Measurements from ENCODE around the gene COX17.

Gene COX17

GRCh38 chr3:119658994-119659393 is 18.2 kb downstream of the COX17 start:
- Histone ChIP-seq H3K4me3 (ENCODE audit: low read length) (no peak overlapping the region), H3K27ac (ENCODE audit: low read depth, low read length) (no peak overlapping the region), H3K27me3 (ENCODE audit: insufficient read depth, low read length) (no peaks in the 10 kb centered on the region), H3K36me3 (ENCODE audit: insufficient read depth, low read length) (no peaks in the 10 kb centered on the region), H3K9me3 (ENCODE audit: insufficient read depth, low read depth, low read length) (no peaks in the 10 kb centered on the region), H3K4me1 (ENCODE audit: insufficient read depth, low read length) (no peaks in the 10 kb centered on the region), H3K9ac (ENCODE audit: low read depth, low read length) (no peak overlapping the region)
- WGBS, result 92% methylated on average over 2 of the region's 2 CpGs

- WGBS, result 63% methylated on average over 4 of the region's 4 CpGs
- Histone ChIP-seq H3K4me1 (ENCODE audit: insufficient read depth, low read length) (no peaks in the 10 kb centered on the region), H3K36me3 (ENCODE audit: insufficient read depth, low read length) (no peaks in the 10 kb centered on the region), H3K9me3 (ENCODE audit: insufficient read depth, low read depth, low read length) (no peaks in the 10 kb centered on the region), H3K9ac (ENCODE audit: low read depth, low read length) (no peak overlapping the region), H3K27ac (ENCODE audit: low read depth, low read length) (no peak overlapping the region), H3K27me3 (ENCODE audit: insufficient read depth, low read length) (no peaks in the 10 kb centered on the region), H3K4me3 (ENCODE audit: low read length) (no peak overlapping the region)
Observed at GRCh38 chr3:119657887-119658702, 19.1 kb downstream of the COX17 start.

GRCh38 chr3:119653876-119654275 is 23.3 kb downstream of the COX17 start:
- no peak overlapping the region for H3K9ac ChIP-seq (ENCODE audit: low read depth, low read length)
- no peaks in the 10 kb centered on the region for H3K36me3 ChIP-seq (ENCODE audit: insufficient read depth, low read length)
- no peaks in the 10 kb centered on the region for H3K9me3 ChIP-seq (ENCODE audit: insufficient read depth, low read depth, low read length)
- WGBS, result 45% methylated on average over 2 of the region's 2 CpGs
- H3K27me3 ChIP-seq (ENCODE audit: insufficient read depth, low read length), result no peaks in the 10 kb centered on the region
- no peaks in the 10 kb centered on the region for H3K4me1 ChIP-seq (ENCODE audit: insufficient read depth, low read length)
- H3K4me3 ChIP-seq (ENCODE audit: low read length), result no peak overlapping the region
- H3K27ac ChIP-seq (ENCODE audit: low read depth, low read length), result no peak overlapping the region

GRCh38 chr3:119652306-119653033 is 24.7 kb downstream of the COX17 start:
- WGBS, result 93% methylated on average over 7 of the region's 7 CpGs
- Histone ChIP-seq H3K9ac (ENCODE audit: low read depth, low read length) (no peak overlapping the region), H3K9me3 (ENCODE audit: insufficient read depth, low read depth, low read length) (no peaks in the 10 kb centered on the region), H3K4me3 (ENCODE audit: low read length) (no peak overlapping the region), H3K27ac (ENCODE audit: low read depth, low read length) (no peak overlapping the region), H3K4me1 (ENCODE audit: insufficient read depth, low read length) (0 out of 2 replicates have a peak, but pooled peaks cover 4% of the 10 kb centered on the region), H3K27me3 (ENCODE audit: insufficient read depth, low read length) (no peaks in the 10 kb centered on the region), H3K36me3 (ENCODE audit: insufficient read depth, low read length) (no peaks in the 10 kb centered on the region)

- no peaks in the 10 kb centered on the region for H3K36me3 ChIP-seq (ENCODE audit: insufficient read depth, low read length)
- no peak overlapping the region for H3K4me3 ChIP-seq (ENCODE audit: low read length)
- H3K9ac ChIP-seq (ENCODE audit: low read depth, low read length), result no peak overlapping the region
- no peaks in the 10 kb centered on the region for H3K27me3 ChIP-seq (ENCODE audit: insufficient read depth, low read length)
- H3K27ac ChIP-seq (ENCODE audit: low read depth, low read length), result no peak overlapping the region
- no peaks in the 10 kb centered on the region for H3K9me3 ChIP-seq (ENCODE audit: insufficient read depth, low read depth, low read length)
- H3K4me1 ChIP-seq (ENCODE audit: insufficient read depth, low read length), result peaks cover 8% of the 10 kb centered on the region; the same call in 1 of the 2 replicates
- 81% methylated on average over 3 of the region's 3 CpGs for WGBS
Observed at GRCh38 chr3:119649761-119650160, 27.4 kb downstream of the COX17 start.

GRCh38 chr3:119647843-119648575 is 29.2 kb downstream of the COX17 start:
- WGBS, result 89% methylated on average over 12 of the region's 12 CpGs
- H3K9me3 ChIP-seq (ENCODE audit: insufficient read depth, low read depth, low read length), result no peaks in the 10 kb centered on the region
- peaks cover 8% of the 10 kb centered on the region; the same call in 1 of the 2 replicates for H3K4me1 ChIP-seq (ENCODE audit: insufficient read depth, low read length)
- no peaks in the 10 kb centered on the region for H3K36me3 ChIP-seq (ENCODE audit: insufficient read depth, low read length)
- H3K4me3 ChIP-seq (ENCODE audit: low read length), result no peak overlapping the region
- no peaks in the 10 kb centered on the region for H3K27me3 ChIP-seq (ENCODE audit: insufficient read depth, low read length)
- no peak overlapping the region for H3K9ac ChIP-seq (ENCODE audit: low read depth, low read length)
- H3K27ac ChIP-seq (ENCODE audit: low read depth, low read length), result no peak overlapping the region

- no peak overlapping the region for H3K9ac ChIP-seq (ENCODE audit: low read depth, low read length)
- H3K4me1 ChIP-seq (ENCODE audit: insufficient read depth, low read length), result peaks cover 8% of the 10 kb centered on the region; the same call in 1 of the 2 replicates
- H3K27me3 ChIP-seq (ENCODE audit: insufficient read depth, low read length), result no peaks in the 10 kb centered on the region
- no peaks in the 10 kb centered on the region for H3K36me3 ChIP-seq (ENCODE audit: insufficient read depth, low read length)
- no peaks in the 10 kb centered on the region for H3K9me3 ChIP-seq (ENCODE audit: insufficient read depth, low read depth, low read length)
- no peak overlapping the region for H3K4me3 ChIP-seq (ENCODE audit: low read length)
- H3K27ac ChIP-seq (ENCODE audit: low read depth, low read length), result no peak overlapping the region
- WGBS, result 89% methylated on average over 2 of the region's 2 CpGs
Observed at GRCh38 chr3:119647171-119647570, 30.0 kb downstream of the COX17 start.

GRCh38 chr3:119645813-119646212 is 31.4 kb downstream of the COX17 start:
- H3K4me3 ChIP-seq (ENCODE audit: low read length), result no peak overlapping the region
- 56% methylated on average over 1 of the region's 1 CpG for WGBS
- peaks cover 8% of the 10 kb centered on the region; the same call in 1 of the 2 replicates for H3K4me1 ChIP-seq (ENCODE audit: insufficient read depth, low read length)
- H3K9ac ChIP-seq (ENCODE audit: low read depth, low read length), result no peak overlapping the region
- H3K27me3 ChIP-seq (ENCODE audit: insufficient read depth, low read length), result no peaks in the 10 kb centered on the region
- no peak overlapping the region for H3K27ac ChIP-seq (ENCODE audit: low read depth, low read length)
- H3K9me3 ChIP-seq (ENCODE audit: insufficient read depth, low read depth, low read length), result no peaks in the 10 kb centered on the region
- H3K36me3 ChIP-seq (ENCODE audit: insufficient read depth, low read length), result no peaks in the 10 kb centered on the region

- peaks cover 8% of the 10 kb centered on the region; the same call in 1 of the 2 replicates for H3K4me1 ChIP-seq (ENCODE audit: insufficient read depth, low read length)
- no peak overlapping the region for H3K27ac ChIP-seq (ENCODE audit: low read depth, low read length)
- H3K9ac ChIP-seq (ENCODE audit: low read depth, low read length), result no peak overlapping the region
- 100% methylated on average over 1 of the region's 1 CpG for WGBS
- no peaks in the 10 kb centered on the region for H3K27me3 ChIP-seq (ENCODE audit: insufficient read depth, low read length)
- H3K9me3 ChIP-seq (ENCODE audit: insufficient read depth, low read depth, low read length), result no peaks in the 10 kb centered on the region
- H3K36me3 ChIP-seq (ENCODE audit: insufficient read depth, low read length), result no peaks in the 10 kb centered on the region
- no peak overlapping the region for H3K4me3 ChIP-seq (ENCODE audit: low read length)
Observed at GRCh38 chr3:119644481-119644880, 32.7 kb downstream of the COX17 start.

- WGBS, result 100% methylated on average over 2 of the region's 2 CpGs
- no peak overlapping the region for H3K4me3 ChIP-seq (ENCODE audit: low read length)
- no peaks in the 10 kb centered on the region for H3K27me3 ChIP-seq (ENCODE audit: insufficient read depth, low read length)
- no peaks in the 10 kb centered on the region for H3K36me3 ChIP-seq (ENCODE audit: insufficient read depth, low read length)
- H3K9ac ChIP-seq (ENCODE audit: low read depth, low read length), result no peak overlapping the region
- H3K9me3 ChIP-seq (ENCODE audit: insufficient read depth, low read depth, low read length), result no peaks in the 10 kb centered on the region
- H3K27ac ChIP-seq (ENCODE audit: low read depth, low read length), result no peak overlapping the region
- peaks cover 8% of the 10 kb centered on the region; the same call in 1 of the 2 replicates for H3K4me1 ChIP-seq (ENCODE audit: insufficient read depth, low read length)
Observed at GRCh38 chr3:119643528-119643927, 33.7 kb downstream of the COX17 start.

Measured in HUES64 (cell line).